ENCODE data around the gene TNFAIP3.

DNA sequence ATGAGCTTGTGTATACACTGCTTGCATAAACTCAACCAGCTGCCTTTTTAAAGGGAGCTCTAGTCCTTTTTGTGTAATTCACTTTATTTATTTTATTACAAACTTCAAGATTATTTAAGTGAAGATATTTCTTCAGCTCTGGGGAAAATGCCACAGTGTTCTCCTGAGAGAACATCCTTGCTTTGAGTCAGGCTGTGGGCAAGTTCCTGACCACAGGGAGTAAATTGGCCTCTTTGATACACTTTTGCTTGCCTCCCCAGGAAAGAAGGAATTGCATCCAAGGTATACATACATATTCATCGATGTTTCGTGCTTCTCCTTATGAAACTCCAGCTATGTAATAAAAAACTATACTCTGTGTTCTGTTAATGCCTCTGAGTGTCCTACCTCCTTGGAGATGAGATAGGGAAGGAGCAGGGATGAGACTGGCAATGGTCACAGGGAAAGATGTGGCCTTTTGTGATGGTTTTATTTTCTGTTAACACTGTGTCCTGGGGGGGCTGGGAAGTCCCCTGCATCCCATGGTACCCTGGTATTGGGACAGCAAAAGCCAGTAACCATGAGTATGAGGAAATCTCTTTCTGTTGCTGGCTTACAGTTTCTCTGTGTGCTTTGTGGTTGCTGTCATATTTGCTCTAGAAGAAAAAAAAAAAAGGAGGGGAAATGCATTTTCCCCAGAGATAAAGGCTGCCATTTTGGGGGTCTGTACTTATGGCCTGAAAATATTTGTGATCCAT lies 15.3 kb downstream of the TNFAIP3 start:
- no peak for TF ChIP-seq POLR2A (IDR thresholded peaks at IDR 0.05)
- TF ChIP-seq CTCF (IDR thresholded peaks at IDR 0.05), result no peak
- TF ChIP-seq POLR2AphosphoS5 (IDR thresholded peaks at IDR 0.05), result no peak
- no peak for TF ChIP-seq EP300 (IDR thresholded peaks at IDR 0.05)

Measured in stomach (tissue), 4 donors.